H9 (cell line): ENCODE measurements around the gene HM13. TPM values are rescaled to one million over a fixed set of nuclear protein-coding genes. Genes with fewer than 3 reads are reported as not detected.
"Not testable (repeated sequence)": the region's sequence is repeated elsewhere in the genome, so short reads cannot be mapped to it uniquely, and the experiment has no call there.

Source experiments
- DNase-seq: peaks from one replicate; pipeline ENCODE4 v3.0.0-alpha.2; 2017
- H2AFZ ChIP-seq: one replicate; pipeline ENCODE4 v1.6.1; 2013; ENCODE audit warnings: mild to moderate bottlenecking, low read length, control low read depth, moderate library complexity
- H2AK5ac ChIP-seq: 2 replicates; pipeline ENCODE4 v1.6.1; 2013; ENCODE audit warnings: low read length, control low read depth, mixed read lengths; ENCODE audit not compliant: insufficient read length
- H2BK120ac ChIP-seq: one replicate; pipeline ENCODE4 v1.6.1; 2013; ENCODE audit warnings: low read depth, mild to moderate bottlenecking, low read length, control low read depth, inconsistent platforms; ENCODE audit not compliant: poor library complexity, severe bottlenecking
- H2BK12ac ChIP-seq: 2 replicates; pipeline ENCODE4 v1.6.1; 2013; ENCODE audit warnings: low read length, control low read depth, mixed read lengths, low read depth; ENCODE audit not compliant: insufficient read length
- H2BK15ac ChIP-seq: 2 replicates; pipeline ENCODE4 v1.6.1; 2013; ENCODE audit warnings: low read depth, low read length, control low read depth
- H2BK20ac ChIP-seq: one replicate; pipeline ENCODE4 v1.6.1; 2013; ENCODE audit warnings: low read depth, mild to moderate bottlenecking, low read length, control low read depth, inconsistent platforms; ENCODE audit not compliant: poor library complexity, severe bottlenecking
- H2BK5ac ChIP-seq: 2 replicates; pipeline ENCODE4 v1.6.1; 2013; ENCODE audit warnings: low read length, control low read depth, mixed read lengths; ENCODE audit not compliant: insufficient read length
- H3K14ac ChIP-seq: 2 replicates; pipeline ENCODE4 v1.6.1; 2013; ENCODE audit warnings: low read length, control low read depth; ENCODE audit not compliant: insufficient read depth
- H3K18ac ChIP-seq: 2 replicates; pipeline ENCODE4 v1.6.1; 2013; ENCODE audit warnings: low read depth, mild to moderate bottlenecking, mixed read lengths, low read length, control low read depth; ENCODE audit not compliant: insufficient read length
- H3K23ac ChIP-seq: 2 replicates; pipeline ENCODE4 v1.6.1; 2013; ENCODE audit warnings: low read length, control low read depth, mixed read lengths, low read depth; ENCODE audit not compliant: insufficient read length
- H3K23me2 ChIP-seq: 2 replicates; pipeline ENCODE4 v1.6.1; 2013; ENCODE audit warnings: low read depth, mild to moderate bottlenecking, mixed read lengths, low read length, control low read depth; ENCODE audit not compliant: insufficient read length, poor library complexity, severe bottlenecking
- H3K27ac ChIP-seq: 2 replicates; pipeline ENCODE4 v1.5.1; 2013; ENCODE audit warnings: low read length, control low read depth, mixed read lengths, low read depth; ENCODE audit not compliant: insufficient read length
- H3K27me3 ChIP-seq: 2 replicates; pipeline ENCODE4 v1.6.1; 2013; ENCODE audit warnings: low read length, control low read depth, inconsistent platforms; ENCODE audit not compliant: insufficient read depth
- H3K4ac ChIP-seq: 2 replicates; pipeline ENCODE4 v1.6.1; 2013; ENCODE audit warnings: low read depth, mild to moderate bottlenecking, control low read depth, inconsistent platforms, low read length, moderate library complexity
- H3K4me1 ChIP-seq: 2 replicates; pipeline ENCODE4 v1.6.1; 2013; ENCODE audit warnings: low read length, control low read depth, inconsistent platforms; ENCODE audit not compliant: insufficient read depth
- H3K4me2 ChIP-seq: 2 replicates; pipeline ENCODE4 v1.6.1; 2013; ENCODE audit warnings: low read length, control low read depth, mixed read lengths; ENCODE audit not compliant: insufficient read length, insufficient read depth
- H3K56ac ChIP-seq: 2 replicates; pipeline ENCODE4 v1.6.1; 2013; ENCODE audit warnings: low read depth, mild to moderate bottlenecking, mixed read lengths, low read length, control low read depth; ENCODE audit not compliant: insufficient read length
- H3K79me1 ChIP-seq: 2 replicates; pipeline ENCODE4 v1.6.1; 2013; ENCODE audit warnings: low read depth, mild to moderate bottlenecking, moderate library complexity, low read length, control low read depth, inconsistent platforms; ENCODE audit not compliant: insufficient read depth, poor library complexity, severe bottlenecking
- H3K79me2 ChIP-seq: 2 replicates; pipeline ENCODE4 v1.6.1; 2013; ENCODE audit warnings: low read length, control low read depth, inconsistent platforms; ENCODE audit not compliant: insufficient read depth
- H3K9ac ChIP-seq: 2 replicates; pipeline ENCODE4 v1.6.1; 2013; ENCODE audit warnings: low read length, control low read depth, mixed read lengths; ENCODE audit not compliant: insufficient read length; ENCODE audit errors: extremely low read depth
- H3K9me3 ChIP-seq: one replicate; pipeline ENCODE4 v1.6.1; 2013; ENCODE audit warnings: low read depth, low read length, inconsistent platforms; ENCODE audit not compliant: control insufficient read depth
- H3T11ph ChIP-seq: one replicate; pipeline ENCODE4 v1.6.1; 2013; ENCODE audit warnings: mild to moderate bottlenecking, low read length, control low read depth, inconsistent platforms
- H4K20me1 ChIP-seq: one replicate; pipeline ENCODE4 v1.6.1; 2013; ENCODE audit not compliant: control insufficient read depth, insufficient read length, insufficient read depth
- H4K5ac ChIP-seq: 2 replicates; pipeline ENCODE4 v1.6.1; 2013; ENCODE audit warnings: low read depth, mild to moderate bottlenecking, mixed read lengths, low read length, control low read depth; ENCODE audit not compliant: insufficient read length
- H4K8ac ChIP-seq: replicated peaks from 2 replicates; pipeline ENCODE4 v1.6.1; 2013; ENCODE audit warnings: low read length, control low read depth, mixed read lengths, low read depth; ENCODE audit not compliant: insufficient read length
- H4K91ac ChIP-seq: 2 replicates; pipeline ENCODE4 v1.6.1; 2013; ENCODE audit warnings: low read depth, mild to moderate bottlenecking, moderate library complexity, mixed read lengths, low read length, control low read depth; ENCODE audit not compliant: insufficient read length
- H3K27ac Mint-ChIP-seq, 3 experiments: 2 replicates in 2 of 3; 3 replicates in 1 of 3; pipeline ENCODE4 v1.8.0; 2020 to 2021; ENCODE audit warnings: mixed read lengths in 3 of 3, mild to moderate bottlenecking in 1 of 3, moderate library complexity in 1 of 3
- H3K27me3 Mint-ChIP-seq: 2 replicates; pipeline ENCODE4 v1.8.0; 2021; ENCODE audit warnings: low read depth, mild to moderate bottlenecking, moderate library complexity, mixed read lengths
- H3K36me3 Mint-ChIP-seq, 3 experiments: 2 replicates in 2 of 3; 3 replicates in 1 of 3; pipeline ENCODE4 v1.8.0; 2020 to 2021; ENCODE audit warnings: low read depth in 3 of 3, mixed read lengths in 3 of 3; ENCODE audit not compliant: insufficient read depth in 1 of 3
- H3K4me1 Mint-ChIP-seq, 2 experiments: 2 replicates each; pipeline ENCODE4 v1.8.0; 2020; ENCODE audit warnings: mixed read lengths in 2 of 2
- H3K4me3 Mint-ChIP-seq, 2 experiments: 2 replicates in 1 of 2; 3 replicates in 1 of 2; pipeline ENCODE4 v1.8.0; 2020 to 2021; ENCODE audit warnings: mild to moderate bottlenecking in 2 of 2, mixed read lengths in 2 of 2, moderate library complexity in 1 of 2
- H3K9me3 Mint-ChIP-seq, 2 experiments: 2 replicates in 1 of 2; 3 replicates in 1 of 2; pipeline ENCODE4 v1.8.0; 2020; ENCODE audit warnings: mild to moderate bottlenecking in 2 of 2, mixed read lengths in 2 of 2, moderate library complexity in 1 of 2
- CTCF ChIP-seq: fragments of 200-600 bp; sonication (generic); conservative IDR thresholded peaks from 3 replicates; pipeline ENCODE4 v1.8.0; 2021; ENCODE audit warnings: antibody characterized with exemption, mild to moderate bottlenecking
- WGBS: extraction: QIAGEN DNeasy Blood & Tissue Kit; methylation state at CpG from one replicate; pipeline ENCODE4 v1.1.7; 2013; ENCODE audit warnings: missing lambda C conversion rate, low lambda C conversion rate, mixed read lengths; ENCODE audit not compliant: insufficient read length; ENCODE audit errors: extremely low coverage; 5-methylcytosine and 5-hydroxymethylcytosine counted together
- total RNA-seq: library from RNA; stranded (reverse); gene quantifications from 2 replicates; pipeline ENCODE4 v1.2.1, GENCODE V29; 2021

HM13 gene
- total RNA-seq, 1 experiment from 2014 or later: 169 TPM

- Histone ChIP-seq H3K79me1 (no peaks in the 10 kb centered on the region), H3T11ph (no peak overlapping the region), H3K9ac (peak overlapping the region; percentile 7), H4K8ac (no peak overlapping the region), H3K9me3 (no peaks in the 10 kb centered on the region), H3K79me2 (no peaks in the 10 kb centered on the region), H3K23ac (no peak overlapping the region), H2AK5ac (no peak overlapping the region), H3K56ac (no peak overlapping the region), H2BK20ac (no peak overlapping the region), H4K91ac (no peak overlapping the region), H2BK15ac (no peak overlapping the region), H4K20me1 (no peaks in the 10 kb centered on the region), H3K4me1 (no peaks in the 10 kb centered on the region), H3K18ac (peak overlapping the region; percentile 8), H4K5ac (no peak overlapping the region), H2AFZ (no peak overlapping the region), H3K4me2 (peak overlapping the region; percentile 13), H3K27me3 (no peaks in the 10 kb centered on the region), H3K23me2 (peaks cover 6% of the 10 kb centered on the region), H3K14ac (peak overlapping the region; percentile 20; the same call in 1 of the 2 replicates), H3K4ac (no peak overlapping the region), H2BK120ac (no peak overlapping the region), H2BK5ac (no peak overlapping the region), H3K27ac (no peak overlapping the region), H2BK12ac (no peak overlapping the region)
- no peaks in the 10 kb centered on the region; the same call in 1 of the 2 replicates for H3K27me3 Mint-ChIP-seq
- DNase-seq: no peak
- no peak for TF ChIP-seq CTCF
- H3K4me1 Mint-ChIP-seq: peaks cover 48 to 59% of the 10 kb centered on the region in 2 experiments
- no CpG with 5 or more reads among the region's 19 CpGs for WGBS
- H3K4me3 Mint-ChIP-seq: peak overlapping the region; percentile 70 to 79
- H3K9me3 Mint-ChIP-seq: peaks cover 2 to 3% of the 10 kb centered on the region in 2 experiments; a peak in 2 of 5 replicates
- H3K36me3 Mint-ChIP-seq: peaks cover 5 to 23% (median 11%) of the 10 kb centered on the region in 3 experiments
- peak overlapping the region; percentile 68 to 97 (median 91); a peak in 5 of 7 replicates for H3K27ac Mint-ChIP-seq
Observed at GRCh38 chr20:31573555-31574321, 59.5 kb downstream of the HM13 start.

- H2AK5ac ChIP-seq, H2BK15ac ChIP-seq, H3K27ac ChIP-seq, H3K4me3 Mint-ChIP-seq, DNase-seq, H2BK120ac ChIP-seq, H3K9ac ChIP-seq, H2BK20ac ChIP-seq, H2BK5ac ChIP-seq, H4K5ac ChIP-seq, H3K27ac Mint-ChIP-seq, H3K27me3 ChIP-seq, H4K8ac ChIP-seq, H3K4me2 ChIP-seq, H3K27me3 Mint-ChIP-seq, H2AFZ ChIP-seq, H3K4ac ChIP-seq, H4K20me1 ChIP-seq, H3K23me2 ChIP-seq, H3K56ac ChIP-seq, H3K4me1 ChIP-seq, H3K9me3 ChIP-seq, H3K14ac ChIP-seq, H4K91ac ChIP-seq, H3K79me1 ChIP-seq, H3K23ac ChIP-seq, H2BK12ac ChIP-seq, H3K79me2 ChIP-seq, H3K9me3 Mint-ChIP-seq, H3K18ac ChIP-seq, H3T11ph ChIP-seq: not testable (repeated sequence)
- peaks cover 42 to 51% of the 10 kb centered on the region in 2 experiments for H3K4me1 Mint-ChIP-seq
- H3K36me3 Mint-ChIP-seq: peaks cover 7 to 16% (median 15%) of the 10 kb centered on the region in 3 experiments
- WGBS: no CpG with 5 or more reads among the region's 10 CpGs
Observed at GRCh38 chr20:31574986-31575385, 60.7 kb downstream of the HM13 start.
